ENCODE measurements around the gene KCNH1. TPM values are rescaled to one million over a fixed set of nuclear protein-coding genes. Genes with fewer than 3 reads are reported as not detected.

The KCNH1 gene, protein sequence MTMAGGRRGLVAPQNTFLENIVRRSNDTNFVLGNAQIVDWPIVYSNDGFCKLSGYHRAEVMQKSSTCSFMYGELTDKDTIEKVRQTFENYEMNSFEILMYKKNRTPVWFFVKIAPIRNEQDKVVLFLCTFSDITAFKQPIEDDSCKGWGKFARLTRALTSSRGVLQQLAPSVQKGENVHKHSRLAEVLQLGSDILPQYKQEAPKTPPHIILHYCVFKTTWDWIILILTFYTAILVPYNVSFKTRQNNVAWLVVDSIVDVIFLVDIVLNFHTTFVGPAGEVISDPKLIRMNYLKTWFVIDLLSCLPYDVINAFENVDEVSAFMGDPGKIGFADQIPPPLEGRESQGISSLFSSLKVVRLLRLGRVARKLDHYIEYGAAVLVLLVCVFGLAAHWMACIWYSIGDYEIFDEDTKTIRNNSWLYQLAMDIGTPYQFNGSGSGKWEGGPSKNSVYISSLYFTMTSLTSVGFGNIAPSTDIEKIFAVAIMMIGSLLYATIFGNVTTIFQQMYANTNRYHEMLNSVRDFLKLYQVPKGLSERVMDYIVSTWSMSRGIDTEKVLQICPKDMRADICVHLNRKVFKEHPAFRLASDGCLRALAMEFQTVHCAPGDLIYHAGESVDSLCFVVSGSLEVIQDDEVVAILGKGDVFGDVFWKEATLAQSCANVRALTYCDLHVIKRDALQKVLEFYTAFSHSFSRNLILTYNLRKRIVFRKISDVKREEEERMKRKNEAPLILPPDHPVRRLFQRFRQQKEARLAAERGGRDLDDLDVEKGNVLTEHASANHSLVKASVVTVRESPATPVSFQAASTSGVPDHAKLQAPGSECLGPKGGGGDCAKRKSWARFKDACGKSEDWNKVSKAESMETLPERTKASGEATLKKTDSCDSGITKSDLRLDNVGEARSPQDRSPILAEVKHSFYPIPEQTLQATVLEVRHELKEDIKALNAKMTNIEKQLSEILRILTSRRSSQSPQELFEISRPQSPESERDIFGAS
- not detected in 2 replicates for total RNA-seq

DNA sequence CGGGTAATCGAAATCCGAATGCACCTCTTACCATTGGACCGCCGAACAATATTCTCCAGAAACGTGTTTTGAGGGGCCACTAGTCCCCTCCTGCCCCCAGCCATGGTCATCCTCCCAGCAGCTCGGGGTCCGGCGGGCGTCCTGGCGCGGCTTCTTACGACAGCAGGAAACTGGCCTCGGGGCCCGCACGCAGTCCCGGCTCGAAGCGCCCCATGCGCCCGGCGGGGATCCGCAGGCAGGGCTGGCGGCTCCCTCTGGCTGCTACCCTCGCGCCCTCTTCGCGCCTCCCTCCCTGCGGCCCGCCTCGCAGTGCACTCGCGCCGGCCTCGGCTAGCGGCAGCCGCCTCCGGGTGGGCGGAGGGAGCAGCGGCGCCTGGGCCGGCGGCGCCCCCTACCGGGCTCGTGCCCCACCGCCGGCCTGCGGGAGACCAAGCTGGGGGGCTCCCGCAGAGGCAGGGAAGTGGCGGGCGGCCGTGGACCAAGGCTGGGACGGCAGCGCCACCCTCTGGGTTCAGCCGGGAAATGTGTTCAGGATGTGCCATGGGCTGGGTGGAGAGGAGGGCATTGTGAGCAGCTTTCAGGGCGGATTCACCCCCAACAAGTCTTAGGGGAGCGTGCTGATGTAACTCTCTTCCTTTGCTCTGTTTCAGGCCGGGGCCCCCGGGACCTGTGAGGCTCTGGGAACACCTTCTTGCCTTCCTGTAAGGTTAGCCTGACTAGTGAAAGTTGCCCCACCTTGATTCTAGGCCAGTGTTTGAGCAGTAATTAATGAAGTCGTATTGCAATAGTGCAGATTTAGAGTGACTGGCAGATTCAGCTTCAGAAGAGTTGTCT, at the start of gene KCNH1:
TSS of gene KCNH1 (minus strand) at position 313 of the 834 bp plus-strand sequence. CDS start at position 110, 203 bp downstream.

Other genes starting within 250 kb of the KCNH1 start
- 15.3 and 15.4 TPM in 2 replicates for gene RCOR3, start 125.2 kb upstream of the KCNH1 start, total RNA-seq
- gene TRAF5, start 192.7 kb upstream of the KCNH1 start, total RNA-seq, result 0.84 and 1.1 TPM in 2 replicates